Thoracic aorta (tissue), 2 donors: ENCODE data around the gene BLM. TPM values are rescaled to one million over a fixed set of nuclear protein-coding genes. Genes with fewer than 3 reads are reported as not detected.
A peak's percentile ranks its signal among the peaks of the same experiment; 100 is the strongest.

Experiments
- ATAC-seq: fragments of 150-250 bp; one replicate; pipeline ENCODE4 v1.8.0; 2017; ENCODE audit warnings: low read depth; ENCODE audit not compliant: insufficient number of reproducible peaks, low FRiP score
- DNase-seq: peaks from one replicate; pipeline ENCODE4 v3.0.0-alpha.2; 2020; ENCODE audit warnings: low spot score
- H3K27ac ChIP-seq, 2 donors: fragments of 200-600 bp; sonication (generic); 1 replicate in 1 of 2; 2 replicates in 1 of 2; pipeline ENCODE4 v1.5.1; 2016; ENCODE audit warnings: mild to moderate bottlenecking in 2 of 2, moderate library complexity in 2 of 2
- H3K27me3 ChIP-seq: fragments of 200-600 bp; sonication (generic); replicated peaks from 2 replicates; pipeline ENCODE4 v1.6.0; 2016; ENCODE audit warnings: mild to moderate bottlenecking; ENCODE audit not compliant: insufficient read depth
- H3K36me3 ChIP-seq: fragments of 200-600 bp; sonication (generic); one replicate; pipeline ENCODE4 v1.5.1; 2016
- H3K4me1 ChIP-seq, 2 donors: fragments of 200-600 bp; sonication (generic); 1 replicate in 1 of 2; 2 replicates in 1 of 2; pipeline versions ENCODE4 v1.5.1 to v1.6.0; 2016; ENCODE audit warnings: low read depth in 2 of 2, mild to moderate bottlenecking in 1 of 2; ENCODE audit not compliant: control insufficient read depth in 1 of 2
- H3K4me3 ChIP-seq: fragments of 200-600 bp; sonication (generic); 2 replicates; pipeline ENCODE4 v1.5.1; 2016; ENCODE audit warnings: mild to moderate bottlenecking
- H3K9me3 ChIP-seq: fragments of 200-600 bp; sonication (generic); 2 replicates; pipeline ENCODE4 v1.5.1; 2016
- CTCF ChIP-seq: fragments of 200-600 bp; sonication (generic); IDR thresholded peaks from one replicate; pipeline ENCODE4 v1.5.1; 2019; ENCODE audit warnings: antibody characterized with exemption
- total RNA-seq, 2 donors: library from RNA; depleted of rRNA; stranded (reverse); fragments of >200 nt; gene quantifications; one replicate each; pipeline versions ENCODE4 v1.1.0 to v1.2.3, GENCODE V29; 2016

Gene BLM
- total RNA-seq, 2 donors from 2014 or later: 0.49 to 0.81 TPM

- peak; percentile 30 for ATAC-seq
- Histone ChIP-seq H3K9me3 (no peaks in the 10 kb centered on the region), H3K4me3 (peak overlapping the region; percentile 73), H3K27me3 (no peaks in the 10 kb centered on the region), H3K4me1 (peaks cover 9 to 10% of the 10 kb centered on the region in 2 donors), H3K36me3 (no peaks in the 10 kb centered on the region), H3K27ac (peak overlapping the region; percentile 82 to 92)
- TF ChIP-seq CTCF: no peak
- no peak for DNase-seq
Measured at GRCh38 chr15:90716317-90716975, 700 bp upstream of the BLM start.

GRCh38 chr15:90718232-90718631 is 1.1 kb downstream of the BLM start:
- DNase-seq (no peak), ATAC-seq (no peak)
- Histone ChIP-seq H3K27me3 (no peaks in the 10 kb centered on the region), H3K4me3 (no peak overlapping the region), H3K4me1 (peaks cover 9 to 10% of the 10 kb centered on the region in 2 donors), H3K9me3 (no peaks in the 10 kb centered on the region), H3K27ac (no peak overlapping the region), H3K36me3 (no peaks in the 10 kb centered on the region)
- no peak for TF ChIP-seq CTCF

- H3K36me3 ChIP-seq: no peaks in the 10 kb centered on the region
- DNase-seq: no peak
- no peak overlapping the region for H3K27ac ChIP-seq
- no peak for ATAC-seq
- no peaks in the 10 kb centered on the region for H3K27me3 ChIP-seq
- H3K4me3 ChIP-seq: no peak overlapping the region
- H3K9me3 ChIP-seq: no peaks in the 10 kb centered on the region
- TF ChIP-seq CTCF: no peak
- H3K4me1 ChIP-seq: peaks cover 9 to 10% of the 10 kb centered on the region in 2 donors
Measured at GRCh38 chr15:90720131-90720530, 3.0 kb downstream of the BLM start.

GRCh38 chr15:90729261-90729660 is 12.1 kb downstream of the BLM start:
- no peak for ATAC-seq
- DNase-seq: no peak

GRCh38 chr15:90730290-90730689 is 13.1 kb downstream of the BLM start:
- ATAC-seq: no peak
- DNase-seq: no peak
- no peaks in the 10 kb centered on the region for H3K36me3 ChIP-seq
- H3K4me3 ChIP-seq: no peak overlapping the region
- H3K4me1 ChIP-seq: no peaks in the 10 kb centered on the region
- TF ChIP-seq CTCF: no peak
- H3K27me3 ChIP-seq: no peaks in the 10 kb centered on the region
- H3K27ac ChIP-seq: no peak overlapping the region
- H3K9me3 ChIP-seq: no peaks in the 10 kb centered on the region

More at GRCh38 chr15:90729261-90729660, 12.1 kb downstream of the BLM start:
- H3K27me3 ChIP-seq: no peaks in the 10 kb centered on the region
- TF ChIP-seq CTCF: no peak
- no peaks in the 10 kb centered on the region for H3K36me3 ChIP-seq
- no peak overlapping the region for H3K4me3 ChIP-seq
- no peaks in the 10 kb centered on the region for H3K9me3 ChIP-seq
- H3K27ac ChIP-seq: no peak overlapping the region
- H3K4me1 ChIP-seq: no peaks in the 10 kb centered on the region
